22Rv1 (cell line): Measurements from ENCODE around the gene PHF20.

Experiments
- CTCF ChIP-seq: fragments of 450-650 bp; IDR thresholded peaks from 2 replicates; pipeline ENCODE4 v1.5.1; 2017; ENCODE audit warnings: mild to moderate bottlenecking
- ZFX ChIP-seq: fragments of 450-650 bp; IDR thresholded peaks from 2 replicates; pipeline ENCODE4 v1.6.1; 2017; ENCODE audit warnings: antibody characterized with exemption, borderline replicate concordance

- TF ChIP-seq CTCF (no peak), ZFX (no peak)
Observed at GRCh38 chr20:35807877-35808276, 36.1 kb downstream of the PHF20 start.
